ENCODE results near the gene STRADA.

DNA sequence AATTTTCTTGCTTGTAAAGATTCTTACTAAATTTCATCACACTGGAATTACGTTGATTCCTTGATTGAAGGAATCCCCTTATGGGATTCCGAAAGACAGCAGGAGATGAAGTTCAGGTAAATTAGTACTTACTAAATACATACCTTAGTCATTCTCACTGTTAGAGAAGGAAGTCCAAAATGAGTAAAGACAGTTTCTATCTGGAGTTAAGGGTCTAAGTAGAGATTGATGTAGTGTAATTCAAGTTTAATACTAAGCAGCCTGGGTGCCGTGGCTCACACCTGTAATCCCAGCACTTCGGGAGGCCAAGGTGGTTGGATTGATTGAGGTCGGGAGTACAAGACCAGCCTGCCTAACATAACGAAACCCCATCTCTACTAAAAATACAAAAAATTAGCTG is 41.9 kb upstream of the STRADA start:
- no peak for TF ChIP-seq POLR2A (IDR thresholded peaks at IDR 0.05)
- no peak for TF ChIP-seq EP300 (IDR thresholded peaks at IDR 0.05)

Measured in suprapubic skin (tissue), 2 donors.